HepG2 (cell line): ENCODE measurements around the gene GCN1. TPM values are rescaled to one million over a fixed set of nuclear protein-coding genes. Genes with fewer than 3 reads are reported as not detected.

Experiments used
- ESRRA ChIP-seq: sonication (generic); formaldehyde crosslinking; IDR thresholded peaks from 2 replicates; pipeline ENCODE4 v1.5.1; 2020; ENCODE audit warnings: mild to moderate bottlenecking, low read depth, missing genetic modification reagents
- FOXM1 ChIP-seq: sonication (generic); formaldehyde crosslinking; IDR thresholded peaks from 2 replicates; pipeline ENCODE4 v1.5.0; 2020; ENCODE audit warnings: missing genetic modification reagents
- GTF3A ChIP-seq: sonication (generic); formaldehyde crosslinking; conservative IDR thresholded peaks from 2 replicates; pipeline ENCODE4 v1.4.0; 2020; ENCODE audit warnings: mild to moderate bottlenecking, missing genetic modification reagents
- KLF6 ChIP-seq: IDR thresholded peaks from 2 replicates; pipeline ENCODE4 v1.8.0; 2016; ENCODE audit warnings: missing biosample characterization, missing genetic modification reagents
- KMT2A ChIP-seq: sonication (generic); formaldehyde crosslinking; IDR thresholded peaks from 2 replicates; pipeline ENCODE4 v1.4.0; 2020; ENCODE audit warnings: missing genetic modification reagents
- MTF1 ChIP-seq: sonication (generic); formaldehyde crosslinking; IDR thresholded peaks from 2 replicates; pipeline ENCODE4 v1.5.0; 2020; ENCODE audit warnings: missing genetic modification reagents
- PAF1 ChIP-seq: IDR thresholded peaks from 2 replicates; pipeline ENCODE4 v1.6.1; 2016; ENCODE audit warnings: missing genetic modification reagents, missing compliant biosample characterization
- RNF2 ChIP-seq: fragments of 450-650 bp; conservative IDR thresholded peaks from 2 replicates; pipeline ENCODE4 v1.6.1; 2016; ENCODE audit warnings: low read depth
- SOX5 ChIP-seq: IDR thresholded peaks from 2 replicates; pipeline ENCODE4 v1.6.1; 2016; ENCODE audit warnings: borderline replicate concordance
- ZC3H13 ChIP-seq: sonication (generic); formaldehyde crosslinking; IDR thresholded peaks from 2 replicates; pipeline ENCODE4 v1.8.1; 2023; ENCODE audit warnings: mild to moderate bottlenecking, missing genetic modification reagents, moderate library complexity
- ZNF549 ChIP-seq: sonication (generic); formaldehyde crosslinking; IDR thresholded peaks from 2 replicates; pipeline ENCODE4 v1.5.0; 2020; ENCODE audit warnings: missing genetic modification reagents
- ZNF557 ChIP-seq: sonication (generic); formaldehyde crosslinking; IDR thresholded peaks from 2 replicates; pipeline ENCODE4 v1.4.0; 2020; ENCODE audit warnings: missing genetic modification reagents
- ZNF761 ChIP-seq: sonication (generic); formaldehyde crosslinking; conservative IDR thresholded peaks from 2 replicates; pipeline ENCODE4 v1.4.0; 2020; ENCODE audit warnings: mild to moderate bottlenecking, missing genetic modification reagents
- ZNF781 ChIP-seq: sonication (generic); formaldehyde crosslinking; IDR thresholded peaks from 2 replicates; pipeline ENCODE4 v1.5.1; 2020; ENCODE audit warnings: borderline replicate concordance, mild to moderate bottlenecking, missing genetic modification reagents; ENCODE audit errors: not compliant biosample characterization
- polyA plus RNA-seq, 8 experiments: library from polyadenylated mRNA; depleted of rRNA in 3 of 8; stranded (reverse) in 7 of 8; unstranded in 1 of 8; fragments of >200 nt; fragmentation: Illumina TruSeq in 4 of 8; extraction: Trizol in 4 of 8; gene quantifications; 2 replicates each; pipeline versions ENCODE4 v1.2.1 to v1.2.3, GENCODE V29; 2011 to 2016; ENCODE audit warnings: low read depth in 4 of 8, missing spikeins in 1 of 8, mixed read lengths in 1 of 8; ENCODE audit not compliant: insufficient read depth in 1 of 8
- total RNA-seq, 5 experiments: library from RNA; depleted of rRNA; stranded (reverse); fragments of >200 nt; fragmentation: Illumina TruSeq; extraction: Trizol; gene quantifications; 2 replicates each; pipeline ENCODE4 v1.2.3, GENCODE V29; 2016; ENCODE audit warnings: low read depth in 1 of 5
- TF ChIP-seq, protein P1 (sequence below): sonication (generic); formaldehyde crosslinking; IDR thresholded peaks from 2 replicates; pipeline ENCODE4 v1.9.0; 2021; ENCODE audit warnings: missing genetic modification reagents, borderline replicate concordance
- TF ChIP-seq, protein P2 (sequence below): sonication (generic); formaldehyde crosslinking; IDR thresholded peaks from 2 replicates; pipeline ENCODE4 v1.9.0; 2022; ENCODE audit warnings: low read depth, missing genetic modification reagents
- TF ChIP-seq, protein P3 (sequence below): sonication (generic); formaldehyde crosslinking; IDR thresholded peaks from 2 replicates; pipeline ENCODE4 v1.4.0; 2020; ENCODE audit warnings: missing genetic modification reagents
- TF ChIP-seq, protein P4 (sequence below): IDR thresholded peaks from 2 replicates; pipeline ENCODE4 v1.6.1; 2016; ENCODE audit warnings: missing compliant biosample characterization, missing genetic modification reagents, borderline replicate concordance
- TF ChIP-seq, protein P5 (sequence below): sonication (generic); formaldehyde crosslinking; IDR thresholded peaks from 2 replicates; pipeline ENCODE4 v1.4.0; 2020; ENCODE audit warnings: missing genetic modification reagents

GCN1 gene
- total and polyA plus RNA-seq, 2 of the 13 experiments (the other 11 are each of a cell fraction or from before 2014, with no cell fraction given), result 58.2 to 83.0 TPM

DNA sequence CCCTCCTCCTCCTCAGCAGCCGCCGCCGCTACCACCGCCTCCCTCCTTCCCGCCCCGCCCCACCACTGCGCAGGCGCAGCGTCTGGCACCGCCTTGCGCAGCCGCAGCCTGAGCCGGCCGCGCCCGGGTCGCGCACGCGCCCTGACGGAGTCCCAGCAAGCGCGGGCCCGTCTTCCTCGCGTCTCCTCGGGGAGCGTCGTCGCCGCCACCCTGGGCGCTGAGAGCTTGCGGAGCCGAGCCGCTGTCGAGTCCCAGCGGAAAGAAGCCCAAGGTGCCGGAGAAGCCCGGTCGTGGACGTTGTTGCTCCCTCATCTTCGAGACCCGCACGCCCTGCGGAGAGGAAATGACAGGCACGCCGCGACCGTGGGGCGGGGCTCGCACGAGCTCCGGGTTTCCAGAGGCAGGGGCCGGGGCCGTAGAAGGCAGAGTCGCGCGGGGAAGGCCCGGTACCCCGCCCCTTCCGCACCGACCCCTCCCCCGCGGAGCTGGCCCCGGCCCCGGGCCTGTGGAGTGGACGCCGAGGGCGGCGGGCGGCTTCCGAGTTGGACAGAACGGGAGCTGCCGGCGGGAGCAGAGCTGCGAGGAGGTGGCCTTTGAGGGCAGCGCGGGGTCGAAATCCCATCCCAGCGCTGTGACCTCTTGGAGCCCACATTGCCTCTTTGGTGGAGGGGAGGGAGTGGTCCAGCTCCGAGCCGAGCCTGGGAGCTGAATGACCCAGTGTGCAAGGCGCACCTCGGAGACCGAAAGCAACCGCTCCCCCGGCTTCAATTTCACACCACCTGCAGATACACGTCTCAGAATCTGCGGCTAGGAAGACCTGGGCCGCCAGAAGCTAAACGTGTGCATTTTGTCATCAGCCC is 77.5 kb downstream of the GCN1 start (continued):
- TF ChIP-seq ESRRA (CRISPR knock-in tag) (peak; percentile 66; the same call in 1 of the 2 replicates), ZC3H13 (CRISPR knock-in tag) (0 out of 2 replicates have a peak, but pooled peaks have one; percentile 61), MTF1 (CRISPR knock-in tag) (0 out of 2 replicates have a peak, but pooled peaks have one; percentile 78), PAF1 (CRISPR knock-in tag) (no peak), KMT2A (CRISPR knock-in tag) (peak; percentile 66; the same call in 1 of the 2 replicates), ZNF781 (peak; percentile 43), SOX5 (CRISPR knock-in tag) (no peak; the same call in 1 of the 2 replicates), RNF2 (peak; percentile 86), ZNF549 (peak; percentile 44; the same call in 1 of the 2 replicates), ZNF557 (CRISPR knock-in tag) (peak; percentile 58; the same call in 1 of the 2 replicates), KLF6 (CRISPR knock-in tag) (0 out of 2 replicates have a peak, but pooled peaks have one; percentile 70), ZNF761 (CRISPR knock-in tag) (peak; percentile 79), FOXM1 (no peak), GTF3A (CRISPR knock-in tag) (no peak)
- TF ChIP-seq, protein P1, sequence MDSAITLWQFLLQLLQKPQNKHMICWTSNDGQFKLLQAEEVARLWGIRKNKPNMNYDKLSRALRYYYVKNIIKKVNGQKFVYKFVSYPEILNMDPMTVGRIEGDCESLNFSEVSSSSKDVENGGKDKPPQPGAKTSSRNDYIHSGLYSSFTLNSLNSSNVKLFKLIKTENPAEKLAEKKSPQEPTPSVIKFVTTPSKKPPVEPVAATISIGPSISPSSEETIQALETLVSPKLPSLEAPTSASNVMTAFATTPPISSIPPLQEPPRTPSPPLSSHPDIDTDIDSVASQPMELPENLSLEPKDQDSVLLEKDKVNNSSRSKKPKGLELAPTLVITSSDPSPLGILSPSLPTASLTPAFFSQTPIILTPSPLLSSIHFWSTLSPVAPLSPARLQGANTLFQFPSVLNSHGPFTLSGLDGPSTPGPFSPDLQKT (CRISPR knock-in tag), result no peak
- TF ChIP-seq, protein P2, sequence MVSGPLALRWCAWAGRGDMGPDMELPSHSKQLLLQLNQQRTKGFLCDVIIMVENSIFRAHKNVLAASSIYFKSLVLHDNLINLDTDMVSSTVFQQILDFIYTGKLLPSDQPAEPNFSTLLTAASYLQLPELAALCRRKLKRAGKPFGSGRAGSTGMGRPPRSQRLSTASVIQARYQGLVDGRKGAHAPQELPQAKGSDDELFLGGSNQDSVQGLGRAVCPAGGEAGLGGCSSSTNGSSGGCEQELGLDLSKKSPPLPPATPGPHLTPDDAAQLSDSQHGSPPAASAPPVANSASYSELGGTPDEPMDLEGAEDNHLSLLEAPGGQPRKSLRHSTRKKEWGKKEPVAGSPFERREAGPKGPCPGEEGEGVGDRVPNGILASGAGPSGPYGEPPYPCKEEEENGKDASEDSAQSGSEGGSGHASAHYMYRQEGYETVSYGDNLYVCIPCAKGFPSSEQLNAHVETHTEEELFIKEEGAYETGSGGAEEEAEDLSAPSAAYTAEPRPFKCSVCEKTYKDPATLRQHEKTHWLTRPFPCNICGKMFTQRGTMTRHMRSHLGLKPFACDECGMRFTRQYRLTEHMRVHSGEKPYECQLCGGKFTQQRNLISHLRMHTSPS, result no peak
- TF ChIP-seq, protein P3, sequence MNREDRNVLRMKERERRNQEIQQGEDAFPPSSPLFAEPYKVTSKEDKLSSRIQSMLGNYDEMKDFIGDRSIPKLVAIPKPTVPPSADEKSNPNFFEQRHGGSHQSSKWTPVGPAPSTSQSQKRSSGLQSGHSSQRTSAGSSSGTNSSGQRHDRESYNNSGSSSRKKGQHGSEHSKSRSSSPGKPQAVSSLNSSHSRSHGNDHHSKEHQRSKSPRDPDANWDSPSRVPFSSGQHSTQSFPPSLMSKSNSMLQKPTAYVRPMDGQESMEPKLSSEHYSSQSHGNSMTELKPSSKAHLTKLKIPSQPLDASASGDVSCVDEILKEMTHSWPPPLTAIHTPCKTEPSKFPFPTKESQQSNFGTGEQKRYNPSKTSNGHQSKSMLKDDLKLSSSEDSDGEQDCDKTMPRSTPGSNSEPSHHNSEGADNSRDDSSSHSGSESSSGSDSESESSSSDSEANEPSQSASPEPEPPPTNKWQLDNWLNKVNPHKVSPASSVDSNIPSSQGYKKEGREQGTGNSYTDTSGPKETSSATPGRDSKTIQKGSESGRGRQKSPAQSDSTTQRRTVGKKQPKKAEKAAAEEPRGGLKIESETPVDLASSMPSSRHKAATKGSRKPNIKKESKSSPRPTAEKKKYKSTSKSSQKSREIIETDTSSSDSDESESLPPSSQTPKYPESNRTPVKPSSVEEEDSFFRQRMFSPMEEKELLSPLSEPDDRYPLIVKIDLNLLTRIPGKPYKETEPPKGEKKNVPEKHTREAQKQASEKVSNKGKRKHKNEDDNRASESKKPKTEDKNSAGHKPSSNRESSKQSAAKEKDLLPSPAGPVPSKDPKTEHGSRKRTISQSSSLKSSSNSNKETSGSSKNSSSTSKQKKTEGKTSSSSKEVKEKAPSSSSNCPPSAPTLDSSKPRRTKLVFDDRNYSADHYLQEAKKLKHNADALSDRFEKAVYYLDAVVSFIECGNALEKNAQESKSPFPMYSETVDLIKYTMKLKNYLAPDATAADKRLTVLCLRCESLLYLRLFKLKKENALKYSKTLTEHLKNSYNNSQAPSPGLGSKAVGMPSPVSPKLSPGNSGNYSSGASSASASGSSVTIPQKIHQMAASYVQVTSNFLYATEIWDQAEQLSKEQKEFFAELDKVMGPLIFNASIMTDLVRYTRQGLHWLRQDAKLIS (CRISPR knock-in tag), result no peak
- TF ChIP-seq, protein P4, sequence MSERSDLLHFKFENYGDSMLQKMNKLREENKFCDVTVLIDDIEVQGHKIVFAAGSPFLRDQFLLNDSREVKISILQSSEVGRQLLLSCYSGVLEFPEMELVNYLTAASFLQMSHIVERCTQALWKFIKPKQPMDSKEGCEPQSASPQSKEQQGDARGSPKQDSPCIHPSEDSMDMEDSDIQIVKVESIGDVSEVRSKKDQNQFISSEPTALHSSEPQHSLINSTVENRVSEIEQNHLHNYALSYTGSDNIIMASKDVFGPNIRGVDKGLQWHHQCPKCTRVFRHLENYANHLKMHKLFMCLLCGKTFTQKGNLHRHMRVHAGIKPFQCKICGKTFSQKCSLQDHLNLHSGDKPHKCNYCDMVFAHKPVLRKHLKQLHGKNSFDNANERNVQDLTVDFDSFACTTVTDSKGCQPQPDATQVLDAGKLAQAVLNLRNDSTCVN (CRISPR knock-in tag), result no peak
- TF ChIP-seq, protein P5, sequence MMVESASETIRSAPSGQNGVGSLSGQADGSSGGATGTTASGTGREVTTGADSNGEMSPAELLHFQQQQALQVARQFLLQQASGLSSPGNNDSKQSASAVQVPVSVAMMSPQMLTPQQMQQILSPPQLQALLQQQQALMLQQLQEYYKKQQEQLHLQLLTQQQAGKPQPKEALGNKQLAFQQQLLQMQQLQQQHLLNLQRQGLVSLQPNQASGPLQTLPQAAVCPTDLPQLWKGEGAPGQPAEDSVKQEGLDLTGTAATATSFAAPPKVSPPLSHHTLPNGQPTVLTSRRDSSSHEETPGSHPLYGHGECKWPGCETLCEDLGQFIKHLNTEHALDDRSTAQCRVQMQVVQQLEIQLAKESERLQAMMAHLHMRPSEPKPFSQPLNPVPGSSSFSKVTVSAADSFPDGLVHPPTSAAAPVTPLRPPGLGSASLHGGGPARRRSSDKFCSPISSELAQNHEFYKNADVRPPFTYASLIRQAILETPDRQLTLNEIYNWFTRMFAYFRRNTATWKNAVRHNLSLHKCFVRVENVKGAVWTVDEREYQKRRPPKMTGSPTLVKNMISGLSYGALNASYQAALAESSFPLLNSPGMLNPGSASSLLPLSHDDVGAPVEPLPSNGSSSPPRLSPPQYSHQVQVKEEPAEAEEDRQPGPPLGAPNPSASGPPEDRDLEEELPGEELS (CRISPR knock-in tag), result peak; percentile 48; the same call in 1 of the 2 replicates
